Ectodermal cell (in vitro differentiated cells): ENCODE results near the gene NRL.

Source experiments
- H3K27ac ChIP-seq: 2 replicates; pipeline ENCODE4 v1.7.0; 2013; ENCODE audit warnings: mild to moderate bottlenecking, low read depth, low read length; ENCODE audit not compliant: insufficient read depth, poor library complexity, severe bottlenecking
- H3K27me3 ChIP-seq: 2 replicates; pipeline ENCODE4 v1.7.0; 2013; ENCODE audit warnings: mild to moderate bottlenecking, low read length; ENCODE audit not compliant: insufficient read depth, control insufficient read depth, poor library complexity, severe bottlenecking
- H3K36me3 ChIP-seq: one replicate; pipeline ENCODE4 v1.7.0; 2013; ENCODE audit warnings: low read length; ENCODE audit not compliant: control insufficient read depth, insufficient read depth
- H3K4me1 ChIP-seq: one replicate; pipeline ENCODE4 v1.7.0; 2013; ENCODE audit warnings: low read length; ENCODE audit not compliant: control insufficient read depth, insufficient read depth
- H3K4me3 ChIP-seq: 2 replicates; pipeline ENCODE4 v1.7.0; 2013; ENCODE audit warnings: low read depth, low read length, control low read depth; ENCODE audit not compliant: insufficient read depth
- H3K9me3 ChIP-seq: 2 replicates; pipeline ENCODE4 v1.7.0; 2013; ENCODE audit warnings: mild to moderate bottlenecking, low read length, moderate library complexity; ENCODE audit not compliant: control insufficient read depth
- WGBS, 2 experiments: methylation state at CpG; one replicate each; pipeline ENCODE4 v1.1.7; 2013; ENCODE audit warnings: missing lambda C conversion rate in 2 of 2; 5-methylcytosine and 5-hydroxymethylcytosine counted together

NRL gene

DNA sequence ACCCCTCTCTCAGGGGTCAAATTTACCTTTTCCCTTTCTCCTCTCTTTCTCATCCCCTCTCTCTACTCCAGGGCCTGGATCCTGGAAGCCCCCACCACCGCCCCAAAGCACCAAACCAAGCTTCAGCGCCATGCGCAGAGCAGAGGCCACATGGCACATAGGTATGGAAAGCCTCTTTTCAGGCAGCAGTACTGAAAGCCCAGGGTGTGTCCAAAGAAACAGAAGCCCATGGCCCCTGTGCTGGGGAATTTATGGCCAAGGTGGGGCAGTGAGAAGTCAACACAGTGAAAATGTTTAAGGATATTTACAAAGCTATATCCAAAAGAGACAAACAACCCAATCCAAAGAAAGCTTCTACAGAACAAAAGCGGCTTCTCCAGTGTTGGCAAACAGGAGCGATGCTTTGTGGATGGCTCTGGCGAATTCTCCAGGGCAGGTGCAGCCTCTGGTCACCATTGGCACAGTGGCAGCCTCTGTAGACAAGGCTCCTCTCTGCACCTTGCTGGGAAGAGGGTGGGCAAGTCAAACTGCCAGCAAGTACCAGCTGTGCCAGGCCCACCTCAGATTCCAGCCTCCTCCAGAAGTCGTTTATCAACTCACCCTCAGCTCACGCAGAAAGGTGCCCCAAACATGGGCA, 48.1 kb downstream of the NRL start:
- H3K27me3 ChIP-seq: no peaks in the 10 kb centered on the region
- H3K4me1 ChIP-seq: no peaks in the 10 kb centered on the region
- H3K36me3 ChIP-seq: no peaks in the 10 kb centered on the region
- H3K27ac ChIP-seq: no peak overlapping the region
- WGBS, 2 experiments: 90 to 92% methylated on average over 8 of the region's 8 CpGs
- no peak overlapping the region for H3K4me3 ChIP-seq
- no peaks in the 10 kb centered on the region for H3K9me3 ChIP-seq

DNA sequence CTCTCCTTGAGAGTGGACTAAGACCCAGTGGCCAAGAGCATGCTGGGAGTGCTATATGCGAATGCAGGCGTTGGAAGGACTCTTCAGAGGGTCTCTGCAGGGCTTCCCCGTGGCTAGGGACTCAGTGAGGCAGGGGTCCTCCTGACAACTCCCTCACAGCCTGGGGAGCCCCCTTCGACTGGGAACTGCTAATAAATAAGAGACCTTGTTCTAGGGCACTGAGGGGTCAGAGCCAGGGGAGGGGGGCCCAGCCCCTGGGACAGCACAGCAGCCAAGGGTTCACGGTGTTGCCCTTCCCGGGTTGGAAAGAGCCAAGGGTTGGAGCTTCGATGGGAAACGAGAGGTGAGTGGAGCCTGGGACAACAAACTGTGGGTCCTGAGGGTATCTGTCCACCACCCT, 49.3 kb downstream of the NRL start:
- H3K36me3 ChIP-seq: no peaks in the 10 kb centered on the region
- no peaks in the 10 kb centered on the region for H3K9me3 ChIP-seq
- 86 to 87% methylated on average over 8 of the region's 8 CpGs for WGBS, 2 experiments
- no peak overlapping the region for H3K4me3 ChIP-seq
- no peaks in the 10 kb centered on the region for H3K4me1 ChIP-seq
- H3K27me3 ChIP-seq: no peaks in the 10 kb centered on the region
- no peak overlapping the region for H3K27ac ChIP-seq

DNA sequence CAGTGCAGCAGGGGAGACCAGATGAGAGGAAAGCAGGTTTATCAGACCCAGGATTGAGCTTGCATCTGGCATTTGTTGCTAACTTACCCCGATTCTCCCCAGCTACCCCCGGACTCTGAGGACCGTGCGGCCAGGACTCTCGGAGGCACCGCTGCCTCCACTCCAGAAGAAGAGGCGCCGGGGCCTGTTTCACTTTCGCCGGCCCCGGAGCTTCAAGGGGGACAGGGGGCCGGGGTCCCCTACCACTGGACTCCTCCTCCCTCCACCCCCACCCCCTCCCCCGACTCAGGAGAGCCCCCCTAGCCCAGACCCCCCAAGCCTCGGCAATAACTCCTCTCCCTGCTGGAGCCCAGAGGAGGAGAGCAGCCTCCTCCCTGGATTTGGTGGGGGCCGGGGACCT, 49.9 kb downstream of the NRL start:
- no peaks in the 10 kb centered on the region for H3K4me1 ChIP-seq
- no peaks in the 10 kb centered on the region for H3K9me3 ChIP-seq
- H3K27ac ChIP-seq: no peak overlapping the region
- no peak overlapping the region for H3K4me3 ChIP-seq
- H3K36me3 ChIP-seq: no peaks in the 10 kb centered on the region
- no peaks in the 10 kb centered on the region for H3K27me3 ChIP-seq
- 92 to 93% methylated on average over 12 to 14 of the region's 15 CpGs for WGBS, 2 experiments

DNA sequence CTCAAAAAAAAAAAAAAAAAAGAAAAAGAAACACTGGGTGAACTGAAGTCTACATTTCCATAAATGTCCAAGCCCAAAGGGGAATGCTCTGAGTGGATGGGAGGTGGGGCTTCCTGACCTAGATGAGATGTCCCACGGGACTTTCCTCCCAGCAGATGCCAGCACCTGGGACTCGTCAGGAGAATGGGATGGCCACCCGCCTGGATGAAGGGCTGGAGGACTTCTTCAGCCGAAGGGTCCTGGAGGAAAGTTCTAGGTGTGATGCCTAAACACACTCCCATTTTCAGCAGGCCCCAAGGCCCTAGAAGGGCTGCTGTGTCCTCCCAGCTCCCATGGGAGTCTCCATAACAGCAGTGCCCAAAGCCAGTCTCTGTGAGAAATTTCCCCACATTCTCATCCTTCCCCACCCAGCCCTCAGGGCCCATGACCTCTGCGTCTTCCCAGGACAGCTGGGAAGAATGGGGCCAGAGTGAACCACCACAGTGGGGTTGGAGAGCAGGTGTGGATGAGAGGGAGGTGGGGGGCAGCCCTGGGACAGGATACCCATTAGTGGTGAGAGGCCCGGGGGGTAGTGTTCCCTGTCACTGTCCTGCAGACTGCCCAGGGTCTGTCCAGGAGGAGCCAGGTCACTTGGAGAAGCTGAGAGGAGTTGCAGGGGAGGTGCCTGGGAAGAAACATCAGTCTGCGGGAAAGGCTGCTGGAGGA, 50.5 kb downstream of the NRL start:
- H3K36me3 ChIP-seq: no peaks in the 10 kb centered on the region
- H3K9me3 ChIP-seq: no peaks in the 10 kb centered on the region
- no peak overlapping the region for H3K27ac ChIP-seq
- no peak overlapping the region for H3K4me3 ChIP-seq
- H3K27me3 ChIP-seq: no peaks in the 10 kb centered on the region
- no peaks in the 10 kb centered on the region for H3K4me1 ChIP-seq
- 90 to 96% methylated on average over 7 of the region's 7 CpGs for WGBS, 2 experiments

DNA sequence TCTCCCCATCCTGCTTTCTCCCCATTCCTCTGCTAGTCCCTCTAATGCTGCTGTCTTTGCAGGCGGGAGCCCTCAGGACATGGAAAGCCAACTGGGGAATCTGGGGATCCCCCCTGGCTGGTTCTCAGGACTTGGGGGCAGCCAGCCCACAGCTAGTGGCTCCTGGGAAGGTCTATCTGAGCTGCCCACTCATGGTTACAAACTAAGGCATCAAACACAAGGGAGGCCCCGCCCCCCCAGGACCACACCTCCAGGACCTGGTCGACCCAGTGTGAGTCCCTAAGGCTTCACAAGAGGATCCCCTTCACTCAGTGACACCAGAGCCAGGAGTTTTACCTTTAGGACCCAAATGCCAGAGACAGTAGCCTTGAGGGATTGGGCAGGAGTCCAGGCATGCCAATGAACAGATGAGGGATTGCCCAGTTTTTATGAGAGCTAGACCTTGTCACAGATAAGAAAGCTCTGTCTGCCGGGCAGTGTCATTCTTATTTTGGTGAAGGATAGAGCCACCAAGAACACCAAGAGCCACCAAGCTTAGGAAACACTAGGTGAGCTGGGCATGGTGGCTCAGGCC, 51.4 kb downstream of the NRL start:
- Histone ChIP-seq H3K27ac (no peak overlapping the region), H3K36me3 (no peaks in the 10 kb centered on the region), H3K4me3 (no peak overlapping the region), H3K9me3 (no peaks in the 10 kb centered on the region), H3K27me3 (no peaks in the 10 kb centered on the region), H3K4me1 (peaks cover 5% of the 10 kb centered on the region)
- 81 to 90% methylated on average over 4 of the region's 4 CpGs for WGBS, 2 experiments

DNA sequence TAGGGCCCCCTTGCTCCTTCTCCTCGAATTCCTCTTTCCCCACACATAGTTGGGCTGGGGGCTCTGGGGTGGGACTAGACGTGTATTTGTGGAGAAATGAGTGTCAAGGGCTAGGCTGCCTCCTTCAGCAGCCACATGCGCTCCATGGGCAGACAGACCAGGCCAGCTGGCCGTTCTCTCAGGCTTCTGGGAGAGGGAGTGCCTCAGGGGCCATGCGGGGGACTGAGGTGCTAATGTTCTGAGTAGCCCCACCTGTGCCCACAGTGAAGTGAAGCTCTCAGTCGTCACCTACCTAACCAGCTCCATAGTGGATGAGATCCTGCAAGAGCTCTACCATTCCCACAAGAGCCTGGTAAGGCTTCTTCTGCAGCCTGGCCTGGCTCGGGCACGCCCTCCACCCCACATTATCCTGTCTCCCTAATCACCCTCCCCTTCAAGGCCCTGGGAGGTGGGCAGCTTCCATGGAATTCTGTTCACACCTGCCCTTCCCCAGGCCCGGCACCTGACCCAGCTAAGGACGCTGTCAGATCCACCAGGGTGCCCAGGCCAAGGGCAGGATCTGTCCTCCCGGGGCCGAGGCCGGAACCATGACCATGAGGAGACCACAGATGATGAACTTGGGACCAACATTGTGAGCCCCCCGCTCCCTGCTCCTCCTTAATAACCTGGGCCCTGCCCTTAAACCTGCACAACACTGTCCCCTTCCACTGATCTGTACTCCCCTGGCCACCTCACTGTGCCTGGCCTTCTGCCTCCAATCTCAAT, 52.4 kb downstream of the NRL start:
- no peak overlapping the region for H3K4me3 ChIP-seq
- 89 to 93% methylated on average over 14 of the region's 14 CpGs for WGBS, 2 experiments
- peaks cover 5% of the 10 kb centered on the region for H3K4me1 ChIP-seq
- no peaks in the 10 kb centered on the region for H3K9me3 ChIP-seq
- no peaks in the 10 kb centered on the region for H3K36me3 ChIP-seq
- H3K27ac ChIP-seq: no peak overlapping the region
- H3K27me3 ChIP-seq: no peaks in the 10 kb centered on the region

DNA sequence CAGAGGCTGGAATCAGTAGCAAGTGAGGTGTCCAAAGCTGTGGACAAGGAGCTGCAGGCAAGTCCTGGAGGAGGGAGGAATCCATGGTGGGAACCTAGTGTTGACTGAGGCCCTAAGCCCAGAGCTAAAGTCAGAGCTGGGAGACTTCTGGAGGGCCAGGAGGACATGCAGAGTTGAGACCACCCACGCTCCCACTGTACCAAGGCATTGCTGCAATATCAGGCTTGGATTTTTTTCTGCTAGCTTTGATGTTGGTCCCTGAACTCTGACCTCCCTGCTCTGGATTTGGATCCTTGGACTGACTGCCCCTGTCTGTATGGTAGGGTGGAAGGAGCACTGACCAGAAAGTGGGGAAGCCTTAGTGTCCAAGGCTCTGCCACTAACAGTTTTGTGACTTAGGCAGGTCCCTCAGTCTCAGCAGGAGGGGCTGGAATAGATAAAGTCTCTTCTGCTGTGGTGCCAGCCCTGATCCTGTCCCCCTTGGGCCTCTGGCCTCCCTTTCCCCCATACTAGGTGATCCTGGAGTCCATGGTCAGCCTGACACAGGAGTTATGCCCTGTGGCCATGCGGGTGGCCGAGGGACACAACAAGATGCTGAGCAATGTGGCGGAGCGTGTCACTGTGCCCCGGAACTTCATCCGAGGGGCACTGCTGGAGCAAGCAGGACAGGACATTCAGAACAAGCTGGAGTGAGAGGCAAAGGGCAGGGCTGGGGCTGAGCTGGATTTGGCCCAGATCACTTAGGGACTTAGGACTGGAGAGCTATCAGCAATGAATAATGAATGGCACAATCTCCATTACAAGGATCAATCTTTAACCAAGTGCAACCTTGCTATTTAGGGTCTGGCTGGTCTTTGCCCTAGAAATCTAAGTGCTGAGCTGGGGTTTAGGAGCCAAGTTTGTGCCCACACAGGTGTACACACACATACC, 53.5 kb downstream of the NRL start:
- no peaks in the 10 kb centered on the region for H3K36me3 ChIP-seq
- H3K27me3 ChIP-seq: no peaks in the 10 kb centered on the region
- no peaks in the 10 kb centered on the region for H3K9me3 ChIP-seq
- H3K4me1 ChIP-seq: peaks cover 5% of the 10 kb centered on the region
- 93 to 96% methylated on average over 7 of the region's 7 CpGs for WGBS, 2 experiments
- no peak overlapping the region for H3K4me3 ChIP-seq
- H3K27ac ChIP-seq: no peak overlapping the region

DNA sequence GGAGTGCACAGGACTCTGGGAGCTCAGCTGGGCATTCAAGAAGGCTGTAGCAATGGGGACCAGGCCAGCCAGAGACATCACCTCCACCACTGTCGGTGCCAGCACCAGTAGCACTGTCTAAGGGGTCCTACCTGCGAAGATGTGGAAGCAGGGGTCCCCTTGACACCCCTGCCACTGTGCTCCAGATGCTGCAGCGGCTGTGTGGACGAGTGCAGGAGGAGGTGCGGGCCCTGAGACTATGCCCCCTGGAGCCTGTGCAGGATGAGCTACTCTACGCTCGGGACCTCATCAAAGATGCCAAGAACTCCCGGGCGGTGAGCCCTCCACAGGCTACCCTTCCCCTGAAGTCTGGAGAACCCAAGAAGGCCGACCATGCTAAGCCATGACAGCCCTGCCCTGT, 54.3 kb downstream of the NRL start:
- Histone ChIP-seq H3K9me3 (no peaks in the 10 kb centered on the region), H3K4me3 (no peak overlapping the region), H3K36me3 (no peaks in the 10 kb centered on the region), H3K4me1 (peaks cover 5% of the 10 kb centered on the region), H3K27me3 (no peaks in the 10 kb centered on the region), H3K27ac (no peak overlapping the region)
- WGBS, 2 experiments: 88 to 89% methylated on average over 10 of the region's 10 CpGs

DNA sequence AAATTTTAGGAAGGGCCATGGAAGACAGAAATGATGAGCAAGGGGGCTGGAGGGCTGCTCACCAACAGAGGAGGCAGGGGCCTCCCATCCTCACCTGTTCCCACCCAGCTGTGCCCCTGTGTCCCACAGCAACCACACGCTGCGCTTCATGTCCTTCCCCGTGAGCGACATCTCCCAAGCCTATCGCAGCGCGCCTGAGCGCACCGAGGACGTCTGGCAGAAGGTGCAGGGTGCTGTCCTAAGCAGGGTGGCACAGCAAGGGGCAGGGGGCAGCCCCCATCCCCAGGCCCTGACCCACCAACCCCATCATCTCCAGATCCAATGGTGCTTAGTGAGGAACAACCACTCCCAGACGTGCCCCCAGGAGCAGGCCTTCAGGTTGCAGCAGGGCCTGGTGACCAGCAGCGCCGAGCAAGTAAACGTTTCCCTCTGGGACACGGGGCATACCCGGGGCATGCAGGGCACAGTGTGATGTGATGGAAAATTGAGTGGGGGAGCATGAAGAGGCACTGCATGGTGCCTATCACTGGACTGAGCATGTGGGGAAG, 54.8 kb downstream of the NRL start:
- no peaks in the 10 kb centered on the region for H3K9me3 ChIP-seq
- H3K27me3 ChIP-seq: no peaks in the 10 kb centered on the region
- 96% methylated on average over 16 of the region's 16 CpGs for whole genome bisulfite sequencing, 2 experiments
- no peaks in the 10 kb centered on the region for H3K36me3 ChIP-seq
- H3K27ac ChIP-seq: no peak overlapping the region
- H3K4me3 ChIP-seq: no peak overlapping the region
- peaks cover 5% of the 10 kb centered on the region for H3K4me1 ChIP-seq
